H1 (cell line): ENCODE measurements around the gene RYK. TPM values are rescaled to one million over a fixed set of nuclear protein-coding genes. Genes with fewer than 3 reads are reported as not detected.

Source experiments
- CTCF ChIA-PET: fragments of 300-600 bp; sonication (Branson Sonifier 250); formaldehyde crosslinking; loops from one replicate; lab custom pipeline; 2021; ENCODE audit not compliant: partially characterized antibody; lab: Charles Lee
- POLR2A ChIA-PET: fragments of 300-600 bp; sonication (Branson Sonifier 250); formaldehyde crosslinking; loops from one replicate; lab custom pipeline; 2021; ENCODE audit warnings: inconsistent platforms; ENCODE audit not compliant: partially characterized antibody; lab: Charles Lee
- DNase-seq, 2 experiments: peaks; one replicate each; pipeline versions ENCODE4 v3.0.0 to v3.0.0-alpha.2; 2010 to 2022; ENCODE audit warnings: low spot score in 2 of 2, low read depth in 1 of 2, mixed read lengths in 1 of 2
- FAIRE-seq: peaks from 2 replicates; lab custom pipeline; 2011; peaks lifted over from hg19 to GRCh38; lab: Jason Lieb, UNC
- H2AFZ ChIP-seq: 2 replicates; pipeline ENCODE4 v1.8.1; 2012; ENCODE audit warnings: low read length, inconsistent platforms
- H2AK5ac ChIP-seq: 2 replicates; pipeline ENCODE4 v1.6.1; 2013; ENCODE audit warnings: low read depth, low read length
- H2BK120ac ChIP-seq: replicated peaks from 2 replicates; pipeline ENCODE3; 2013; ENCODE audit warnings: low read depth, low read length, inconsistent platforms
- H2BK12ac ChIP-seq: 2 replicates; pipeline ENCODE4 v1.6.1; 2013; ENCODE audit warnings: low read depth, low read length
- H2BK15ac ChIP-seq: 2 replicates; pipeline ENCODE4 v1.6.1; 2013; ENCODE audit warnings: low read length
- H2BK20ac ChIP-seq: 2 replicates; pipeline ENCODE4 v1.6.1; 2013; ENCODE audit warnings: low read length
- H2BK5ac ChIP-seq: 2 replicates; pipeline ENCODE4 v1.6.1; 2013; ENCODE audit warnings: low read depth, low read length
- H3K14ac ChIP-seq: 2 replicates; pipeline ENCODE4 v1.6.1; 2013; ENCODE audit warnings: inconsistent platforms; ENCODE audit not compliant: insufficient read length
- H3K18ac ChIP-seq: 2 replicates; pipeline ENCODE4 v1.6.1; 2013; ENCODE audit warnings: low read length; ENCODE audit errors: extremely low read depth
- H3K23ac ChIP-seq: 2 replicates; pipeline ENCODE4 v1.6.1; 2013; ENCODE audit warnings: inconsistent platforms; ENCODE audit not compliant: insufficient read length
- H3K23me2 ChIP-seq: 2 replicates; pipeline ENCODE4 v1.6.1; 2013; ENCODE audit warnings: low read depth, low read length
- H3K27ac ChIP-seq: 2 replicates; pipeline ENCODE4 v1.6.1; 2011; ENCODE audit warnings: low read depth, low read length, inconsistent platforms
- H3K27me3 ChIP-seq, 4 experiments: replicated peaks in 1 of 4; 1 replicate in 1 of 4; 2 replicates in 3 of 4; pipeline versions ENCODE4 v1.6.1 to v1.8.1; 2011 to 2013; ENCODE audit warnings: low read length in 3 of 4, mild to moderate bottlenecking in 3 of 4, inconsistent platforms in 2 of 4, mixed read lengths in 2 of 4, moderate library complexity in 1 of 4; ENCODE audit not compliant: control insufficient read depth in 3 of 4, insufficient read depth in 3 of 4; ENCODE audit errors: extremely low read depth in 1 of 4
- H3K36me3 ChIP-seq, 4 experiments: 2 replicates each; pipeline versions ENCODE4 v1.6.1 to v1.8.1; 2011 to 2013; ENCODE audit warnings: mild to moderate bottlenecking in 4 of 4, low read length in 3 of 4, moderate library complexity in 2 of 4, control low read depth in 1 of 4, inconsistent platforms in 1 of 4; ENCODE audit not compliant: insufficient read depth in 4 of 4, control insufficient read depth in 2 of 4
- H3K4ac ChIP-seq: replicated peaks from 2 replicates; pipeline ENCODE3; 2013; ENCODE audit warnings: low read length, low read depth, mixed read lengths, inconsistent platforms; ENCODE audit not compliant: insufficient read length
- H3K4me1 ChIP-seq, 4 experiments: replicated peaks in 1 of 4; 1 replicate in 1 of 4; 2 replicates in 3 of 4; pipeline versions ENCODE4 v1.6.1 to v1.8.1; 2011 to 2013; ENCODE audit warnings: low read length in 3 of 4, inconsistent platforms in 2 of 4, mixed read lengths in 1 of 4; ENCODE audit not compliant: insufficient read depth in 4 of 4, control insufficient read depth in 3 of 4
- H3K4me2 ChIP-seq, 2 experiments: 2 replicates each; pipeline versions ENCODE4 v1.6.1 to v1.8.1; 2011 to 2013; ENCODE audit warnings: low read depth in 2 of 2, low read length in 2 of 2, control low read depth in 1 of 2, inconsistent platforms in 1 of 2, mild to moderate bottlenecking in 1 of 2; ENCODE audit not compliant: insufficient read depth in 1 of 2
- H3K4me3 ChIP-seq, 4 experiments: fragments of 200-600, 300-600 bp in 1 of 4; sonication (generic), shearing (Covaris generic), sonication (Bioruptor Twin) in 1 of 4; 2 replicates each; pipeline versions ENCODE4 v1.5.1 to v1.8.1; 2011 to 2016; ENCODE audit warnings: low read length in 4 of 4, low read depth in 3 of 4, control low read depth in 2 of 4, inconsistent platforms in 2 of 4, mild to moderate bottlenecking in 2 of 4, mixed read lengths in 1 of 4, moderate library complexity in 1 of 4; ENCODE audit not compliant: insufficient read depth in 2 of 4; ENCODE audit errors: extremely low read depth in 1 of 4
- H3K56ac ChIP-seq: replicated peaks from 2 replicates; pipeline ENCODE3; 2013; ENCODE audit warnings: low read depth, mild to moderate bottlenecking, mixed read lengths, low read length, inconsistent platforms; ENCODE audit not compliant: insufficient read length
- H3K79me1 ChIP-seq: 2 replicates; pipeline ENCODE4 v1.6.1; 2013; ENCODE audit warnings: low read depth, low read length, control low read depth
- H3K79me2 ChIP-seq, 2 experiments: 2 replicates each; pipeline versions ENCODE4 v1.6.1 to v1.8.1; 2012 to 2013; ENCODE audit warnings: low read length in 2 of 2, mild to moderate bottlenecking in 2 of 2, inconsistent platforms in 1 of 2; ENCODE audit not compliant: insufficient read depth in 2 of 2, control insufficient read depth in 1 of 2
- H3K9ac ChIP-seq, 4 experiments: replicated peaks in 1 of 4; 1 replicate in 1 of 4; 2 replicates in 3 of 4; pipeline versions ENCODE4 v1.6.1 to v1.8.1; 2011 to 2013; ENCODE audit warnings: low read depth in 3 of 4, low read length in 3 of 4, control low read depth in 2 of 4, mild to moderate bottlenecking in 2 of 4, moderate library complexity in 2 of 4, inconsistent platforms in 1 of 4; ENCODE audit errors: extremely low read depth in 1 of 4
- H3K9me3 ChIP-seq, 2 experiments: 2 replicates each; pipeline versions ENCODE4 v1.6.1 to v1.8.1; 2012 to 2013; ENCODE audit warnings: mild to moderate bottlenecking in 2 of 2, moderate library complexity in 2 of 2, control low read depth in 1 of 2, inconsistent platforms in 1 of 2, low read depth in 1 of 2, low read length in 1 of 2, mixed read lengths in 1 of 2; ENCODE audit not compliant: insufficient read depth in 2 of 2
- H4K20me1 ChIP-seq, 2 experiments: replicated peaks in 1 of 2; 2 replicates each; pipeline versions ENCODE3 to v1.8.1; 2011 to 2013; ENCODE audit warnings: inconsistent platforms in 2 of 2, low read length in 2 of 2, mild to moderate bottlenecking in 1 of 2; ENCODE audit not compliant: insufficient read depth in 2 of 2, control insufficient read depth in 1 of 2
- H4K5ac ChIP-seq: 2 replicates; pipeline ENCODE4 v1.6.1; 2013; ENCODE audit warnings: low read length, low read depth, mixed read lengths, inconsistent platforms; ENCODE audit not compliant: insufficient read length
- H4K8ac ChIP-seq: 2 replicates; pipeline ENCODE4 v1.8.0; 2013; ENCODE audit warnings: mild to moderate bottlenecking, moderate library complexity, low read length, inconsistent platforms; ENCODE audit not compliant: insufficient read depth; ENCODE audit errors: extremely low read depth
- H4K91ac ChIP-seq: replicated peaks from 2 replicates; pipeline ENCODE3; 2013; ENCODE audit warnings: low read length, mixed read lengths, inconsistent platforms; ENCODE audit not compliant: insufficient read length
- CHD1 ChIP-seq: IDR thresholded peaks from 2 replicates; pipeline ENCODE4 v1.6.1; 2012; ENCODE audit warnings: low read depth, low read length, improper control_type of control experiment
- CTCF ChIP-seq, 3 experiments: IDR thresholded peaks; 1 replicate in 2 of 3; 2 replicates in 1 of 3; pipeline versions ENCODE4 v1.5.1 to v1.6.1; 2011; ENCODE audit warnings: low read length in 3 of 3, mild to moderate bottlenecking in 3 of 3, inconsistent platforms in 2 of 3, low read depth in 1 of 3, moderate library complexity in 1 of 3; ENCODE audit not compliant: insufficient read depth in 1 of 3; ENCODE audit errors: control extremely low read depth in 1 of 3
- EGR1 ChIP-seq: IDR thresholded peaks from 2 replicates; pipeline ENCODE4 v1.6.1; 2011; ENCODE audit warnings: low read depth, low read length, borderline replicate concordance
- SIX5 ChIP-seq: IDR thresholded peaks from 2 replicates; pipeline ENCODE4 v1.6.1; 2011; ENCODE audit warnings: mild to moderate bottlenecking, low read depth, low read length
- TAF1 ChIP-seq: IDR thresholded peaks from 2 replicates; pipeline ENCODE4 v1.6.1; 2011; ENCODE audit warnings: mild to moderate bottlenecking, low read depth, low read length
- WGBS, 2 experiments: shearing (Covaris generic) in 1 of 2; methylation state at CpG; one replicate each; pipeline versions ENCODE4 v1.1.6 to v1.1.7; 2013 to 2015; ENCODE audit warnings: low lambda C conversion rate in 2 of 2, mixed read lengths in 2 of 2, inconsistent platforms in 1 of 2, low coverage in 1 of 2, missing lambda C conversion rate in 1 of 2; ENCODE audit not compliant: insufficient replicate concordance in 2 of 2, insufficient coverage in 1 of 2, insufficient read length in 1 of 2; ENCODE audit errors: extremely low coverage in 1 of 2, missing lambda C conversion rate in 1 of 2; 5-methylcytosine and 5-hydroxymethylcytosine counted together
- polyA plus RNA-seq, 7 experiments: library from polyadenylated mRNA; depleted of rRNA in 3 of 7; stranded (reverse) in 5 of 7; unstranded in 2 of 7; fragments of >200 nt in 5 of 7; fragments of 200-250 nt in 2 of 7; gene quantifications; 1 replicate in 5 of 7; 2 replicates in 1 of 7; 4 replicates in 1 of 7; pipeline versions ENCODE4 v1.2.1 to v1.2.3, GENCODE V29; 2011 to 2013; ENCODE audit warnings: missing spikeins in 2 of 7, mixed read lengths in 2 of 7
- total RNA-seq: library from RNA; stranded (reverse); fragmentation: NEBNext Ultra II Directional; extraction: Animal tissue kit (Norgen Biotek cat#: 25700); gene quantifications from 2 replicates; pipeline ENCODE4 v1.2.1, GENCODE V29; 2021

Gene RYK
- total and polyA plus RNA-seq, 2 of the 8 experiments (the other 6 are each of a cell fraction or from before 2014, with no cell fraction given), result 30.5 to 63.8 TPM

- no peak for DNase-seq
Measured at GRCh38 chr3:134236505-134237170, 14.0 kb downstream of the RYK start.

More at GRCh38 chr3:134236505-134237170, 14.0 kb downstream of the RYK start:
- H2BK5ac ChIP-seq, result no peak overlapping the region
- H3K56ac ChIP-seq, result no peak overlapping the region
- no peak overlapping the region for H2BK12ac ChIP-seq
- peaks cover 0 to 6% (median 2%) of the 10 kb centered on the region in 4 experiments; a peak in 2 of 7 replicates for H3K4me1 ChIP-seq
- TF ChIP-seq CHD1, result no peak
- no peak for TF ChIP-seq EGR1
- TF ChIP-seq SIX5, result no peak
- no peak for TF ChIP-seq TAF1
- no peak for TF ChIP-seq CTCF (IDR thresholded peaks at IDR 0.05; ENCODE audit: control extremely low read depth in 1 of 3, insufficient read depth in 1 of 3, low read depth in 1 of 3, low read length in 3 of 3)
- TF ChIP-seq, all 59 proteins: peak for 0
- no peaks in the 10 kb centered on the region for H3K23me2 ChIP-seq
- H3K14ac ChIP-seq, result no peak overlapping the region
- no peak overlapping the region for H3K4me2 ChIP-seq
- H3K9me3 ChIP-seq, result no peaks in the 10 kb centered on the region; a peak in 1 of 4 replicates
- H3K4ac ChIP-seq, result no peak overlapping the region
- no peak for FAIRE-seq
- no peak overlapping the region for H3K4me3 ChIP-seq
- H3K27me3 ChIP-seq, result no peaks in the 10 kb centered on the region
- H3K79me1 ChIP-seq, result peaks cover 3% of the 10 kb centered on the region; the same call in 1 of the 2 replicates
- 82% methylated on average over 3 of the region's 3 CpGs; no CpG with 5 or more reads in 1 of the 2 experiments for WGBS, 2 experiments
- ChIA-PET CTCF (interaction anchor here (3.2 to 3.6 kb wide), 2 partner anchors 12 to 24 kb away, joined by 10 to 21 read pairs; no protein-coding TSS in a partner anchor), POLR2A (interaction anchor here (0.8 to 3.6 kb wide), 4 partner anchors 10 to 136 kb away, joined by 3 to 16 read pairs (median 4); partner anchors contain the start of gene RYK)
- H3K79me2 ChIP-seq, result peaks cover 16 to 100% of the 10 kb centered on the region in 2 experiments
- H3K9ac ChIP-seq, result no peak overlapping the region
- H2BK15ac ChIP-seq, result no peak overlapping the region
- no peak overlapping the region for H3K18ac ChIP-seq
- H3K27ac ChIP-seq, result no peak overlapping the region
- no peak overlapping the region for H2BK120ac ChIP-seq
- peaks cover 6 to 13% of the 10 kb centered on the region in 2 experiments for H4K20me1 ChIP-seq
- no peak overlapping the region for H2AFZ ChIP-seq
- H4K8ac ChIP-seq, result no peak overlapping the region
- H3K36me3 ChIP-seq, result no peaks in the 10 kb centered on the region
- no peak overlapping the region for H3K23ac ChIP-seq
- H2BK20ac ChIP-seq, result no peak overlapping the region
- no peak overlapping the region for H4K5ac ChIP-seq
- H4K91ac ChIP-seq, result no peak overlapping the region
- H2AK5ac ChIP-seq, result no peak overlapping the region
